OCI-LY1 (cell line): Measurements from ENCODE around the gene AADAT.

Experiments
- H2AFZ ChIP-seq: fragments of 200-600 bp; sonication (generic), shearing (Covaris generic); 2 replicates; pipeline ENCODE4 v1.6.0; 2014; ENCODE audit warnings: antibody characterized with exemption, mild to moderate bottlenecking, low read length
- H3F3A ChIP-seq: fragments of 200-600 bp; sonication (generic), shearing (Covaris generic); 2 replicates; pipeline ENCODE4 v1.6.0; 2014; ENCODE audit warnings: mild to moderate bottlenecking, antibody characterized with exemption, low read length, moderate library complexity; ENCODE audit not compliant: insufficient read depth
- H3K27ac ChIP-seq: fragments of 200-600 bp; sonication (generic); 2 replicates; pipeline ENCODE4 v1.5.1; 2014; ENCODE audit warnings: low read length, mixed run types, mild to moderate bottlenecking, low read depth; ENCODE audit not compliant: poor library complexity, severe bottlenecking
- H3K27me3 ChIP-seq: fragments of 200-600 bp; sonication (generic); 2 replicates; pipeline ENCODE4 v1.6.0; 2014; ENCODE audit warnings: antibody characterized with exemption, mild to moderate bottlenecking, low read length, moderate library complexity; ENCODE audit not compliant: insufficient read depth
- H3K36me3 ChIP-seq: fragments of 200-600 bp; sonication (generic); 2 replicates; pipeline ENCODE4 v1.6.1; 2014; ENCODE audit warnings: mild to moderate bottlenecking, antibody characterized with exemption, low read length, moderate library complexity, mixed read lengths; ENCODE audit not compliant: insufficient read depth
- H3K4me1 ChIP-seq: fragments of 200-600 bp; sonication (generic); 2 replicates; pipeline ENCODE4 v1.5.1; 2014; ENCODE audit warnings: mild to moderate bottlenecking, low read length, moderate library complexity; ENCODE audit not compliant: insufficient read depth, severe bottlenecking
- H3K4me2 ChIP-seq: fragments of 200-600 bp; sonication (generic), shearing (Covaris generic); 2 replicates; pipeline ENCODE4 v1.6.1; 2014; ENCODE audit warnings: low read length
- H3K4me3 ChIP-seq: fragments of 200-600 bp; sonication (generic); 2 replicates; pipeline ENCODE4 v1.5.1; 2014; ENCODE audit warnings: low read length, low read depth, mild to moderate bottlenecking, mixed read lengths; ENCODE audit not compliant: poor library complexity, severe bottlenecking
- H3K79me2 ChIP-seq: fragments of 200-600 bp; shearing (Covaris generic); 2 replicates; pipeline ENCODE4 v1.6.1; 2016; ENCODE audit warnings: mixed run types, low read length, mixed read lengths; ENCODE audit not compliant: insufficient read depth
- H3K9ac ChIP-seq: fragments of 200-600 bp; sonication (generic), shearing (Covaris generic); 2 replicates; pipeline ENCODE4 v1.6.1; 2014; ENCODE audit warnings: mild to moderate bottlenecking, low read length, mixed read lengths
- H3K9me2 ChIP-seq: fragments of 200-600 bp; sonication (generic), shearing (Covaris generic); 2 replicates; pipeline ENCODE4 v1.6.1; 2014; ENCODE audit warnings: low read depth, mild to moderate bottlenecking, low read length, mixed read lengths
- H3K9me3 ChIP-seq: fragments of 200-600 bp; shearing (Covaris generic); 2 replicates; pipeline ENCODE4 v1.6.1; 2014; ENCODE audit warnings: low read length, mixed read lengths
- H4K20me1 ChIP-seq: fragments of 200-600 bp; sonication (generic), shearing (Covaris generic); 2 replicates; pipeline ENCODE4 v1.6.0; 2016; ENCODE audit warnings: mild to moderate bottlenecking, low read length; ENCODE audit not compliant: insufficient read depth
- CTCF ChIP-seq: fragments of 200-600 bp; sonication (generic), shearing (Covaris generic); IDR thresholded peaks from 2 replicates; pipeline ENCODE4 v1.5.1; 2017; ENCODE audit warnings: mild to moderate bottlenecking, antibody characterized with exemption, low read length, moderate library complexity, mixed read lengths
- EZH2 ChIP-seq: fragments of 200-600 bp; sonication (generic), shearing (Covaris generic); IDR thresholded peaks from 2 replicates; pipeline ENCODE4 v1.8.0; 2017; ENCODE audit warnings: borderline replicate concordance, mixed run types, mild to moderate bottlenecking, antibody characterized with exemption, low read length, moderate library complexity, mixed read lengths

Gene AADAT

GRCh38 chr4:170091069-170091696, 1.4 kb upstream of the AADAT start:
- Histone ChIP-seq H2AFZ (no peak overlapping the region), H3K36me3 (no peaks in the 10 kb centered on the region), H4K20me1 (no peaks in the 10 kb centered on the region), H3K4me3 (no peak overlapping the region), H3K9me3 (no peaks in the 10 kb centered on the region), H3K79me2 (no peaks in the 10 kb centered on the region), H3F3A (no peaks in the 10 kb centered on the region), H3K27me3 (no peaks in the 10 kb centered on the region), H3K4me2 (no peak overlapping the region), H3K9ac (no peak overlapping the region), H3K27ac (no peak overlapping the region), H3K9me2 (no peaks in the 10 kb centered on the region), H3K4me1 (no peaks in the 10 kb centered on the region)
- TF ChIP-seq CTCF (no peak), EZH2 (no peak)

GRCh38 chr4:170090352-170091052, 746 bp upstream of the AADAT start:
- Histone ChIP-seq H3K79me2 (no peaks in the 10 kb centered on the region), H3K4me2 (no peak overlapping the region), H4K20me1 (no peaks in the 10 kb centered on the region), H3K36me3 (no peaks in the 10 kb centered on the region), H3K27me3 (no peaks in the 10 kb centered on the region), H3K4me1 (no peaks in the 10 kb centered on the region), H3K27ac (no peak overlapping the region), H2AFZ (no peak overlapping the region), H3F3A (no peaks in the 10 kb centered on the region), H3K4me3 (no peak overlapping the region), H3K9ac (no peak overlapping the region), H3K9me3 (no peaks in the 10 kb centered on the region), H3K9me2 (no peaks in the 10 kb centered on the region)
- TF ChIP-seq EZH2 (no peak), CTCF (no peak)

- Histone ChIP-seq H3K9me3 (no peaks in the 10 kb centered on the region), H3F3A (no peaks in the 10 kb centered on the region), H3K9ac (no peak overlapping the region), H3K4me2 (no peak overlapping the region), H3K27me3 (no peaks in the 10 kb centered on the region), H4K20me1 (no peaks in the 10 kb centered on the region), H3K79me2 (no peaks in the 10 kb centered on the region), H3K4me1 (no peaks in the 10 kb centered on the region), H2AFZ (no peak overlapping the region), H3K9me2 (no peaks in the 10 kb centered on the region), H3K4me3 (no peak overlapping the region), H3K27ac (no peak overlapping the region), H3K36me3 (no peaks in the 10 kb centered on the region)
- TF ChIP-seq EZH2 (no peak), CTCF (no peak)
These were observed 485 bp downstream of the AADAT start for GRCh38 chr4:170089274-170089667.
